ENCODE measurements around the gene LSM7. TPM values are rescaled to one million over a fixed set of nuclear protein-coding genes. Genes with fewer than 3 reads are reported as not detected.

LSM7 gene
- total and polyA plus RNA-seq, 5 donors from 2014 or later = 83.9 to 187 (median 162) TPM

DNA sequence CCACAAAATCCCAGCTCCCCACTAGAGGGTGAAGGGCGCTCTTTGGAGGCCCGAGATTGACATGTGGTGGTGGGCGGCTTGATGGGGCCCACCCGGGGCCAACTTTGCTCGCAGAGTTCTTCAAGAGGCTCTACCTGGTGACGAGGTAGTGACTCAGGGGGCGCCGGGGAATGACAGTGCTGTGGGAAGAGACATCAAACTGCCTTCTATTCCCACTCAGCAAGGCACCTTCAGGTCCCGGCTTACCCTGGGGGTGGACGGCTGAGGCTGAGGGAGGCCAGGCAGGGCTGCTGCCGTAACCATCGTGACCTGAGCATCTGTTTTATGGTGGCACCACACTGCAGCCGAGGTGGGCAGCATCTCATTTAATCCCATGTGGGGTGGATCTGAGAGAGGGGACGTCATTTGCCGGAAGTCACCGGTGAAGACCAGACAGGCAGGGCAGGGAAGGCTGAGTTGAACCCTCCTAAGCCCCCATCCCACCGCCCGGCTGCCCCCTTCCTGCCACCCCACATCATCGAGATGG, 22.0 kb downstream of the LSM7 start:
- H3K27me3 Mint-ChIP-seq = peaks cover 63% of the 10 kb centered on the region

DNA sequence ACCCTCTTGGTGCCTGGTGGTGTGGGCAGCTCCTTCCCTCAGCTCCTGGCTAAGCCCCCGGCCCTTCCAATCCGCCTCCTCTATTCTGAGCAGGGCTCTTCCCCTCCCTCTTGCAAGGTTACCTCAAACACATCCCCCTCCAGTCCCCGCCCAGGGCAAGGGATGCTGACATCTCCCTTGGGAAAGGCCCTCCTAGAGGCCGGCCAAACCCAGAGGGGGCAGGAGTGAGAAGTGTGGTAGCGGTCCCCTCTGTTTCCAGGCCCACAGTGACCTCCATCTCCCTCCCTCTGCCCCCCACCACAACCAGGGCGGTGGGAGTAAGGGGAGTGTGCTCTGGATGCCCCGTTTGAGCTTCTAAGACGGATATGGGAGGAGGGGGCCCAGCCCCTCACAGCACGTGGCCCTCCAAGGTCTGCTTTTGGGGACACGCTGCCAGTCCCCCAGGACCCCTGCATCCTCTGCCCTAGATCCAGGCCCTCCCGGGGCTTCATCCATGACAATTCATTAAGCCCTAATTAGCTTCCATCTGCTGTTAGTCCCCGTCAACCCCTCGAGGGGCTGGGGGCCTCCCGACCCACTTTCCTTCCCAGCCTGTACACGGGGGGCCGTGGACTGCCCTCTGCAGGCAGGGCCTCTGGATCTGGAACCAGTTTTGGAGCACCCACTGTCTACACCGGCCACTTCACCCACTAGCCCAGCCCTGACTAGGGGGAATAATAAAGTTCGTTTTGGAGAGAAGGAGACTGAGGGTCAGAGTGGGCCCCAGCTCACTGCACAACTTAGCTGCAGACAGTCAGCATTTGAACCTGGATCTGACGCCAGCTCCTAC, 22.7 kb downstream of the LSM7 start:
- Mint-ChIP-seq H3K27ac (no peak overlapping the region), H3K27me3 (peaks cover 63% of the 10 kb centered on the region), H3K4me1 (peaks cover 0 to 15% (median 7%) of the 10 kb centered on the region in 4 donors), H3K4me3 (peak overlapping the region in 1 of 4 donors; percentile 29), H3K36me3 (no peaks in the 10 kb centered on the region), H3K9me3 (no peaks in the 10 kb centered on the region)
- Histone ChIP-seq H3K27me3 (ENCODE audit: control insufficient read depth, insufficient read depth, low read length) (peaks cover 3% of the 10 kb centered on the region), H3K4me3 (ENCODE audit: low read depth, low read length) (no peak overlapping the region), H3K4me1 (ENCODE audit: control insufficient read depth, insufficient read depth, low read length, poor library complexity, severe bottlenecking) (peaks cover 26% of the 10 kb centered on the region), H3K27ac (ENCODE audit: insufficient read depth, low read length, poor library complexity, severe bottlenecking) (no peak overlapping the region), H3K36me3 (ENCODE audit: control insufficient read depth, insufficient read depth, low read length) (no peaks in the 10 kb centered on the region), H3K9me3 (ENCODE audit: control insufficient read depth in 2 of 2, low read length in 2 of 2) (no peaks in the 10 kb centered on the region)
- ATAC-seq (ENCODE audit: low read depth in 2 of 2) (no peak), DNase-seq (no peak)

More for the DNA sequence above, 22.0 kb downstream of the LSM7 start:
- Mint-ChIP-seq H3K9me3 (no peaks in the 10 kb centered on the region), H3K36me3 (no peaks in the 10 kb centered on the region), H3K4me3 (peak overlapping the region in 1 of 4 donors; percentile 27), H3K27ac (no peak overlapping the region), H3K4me1 (peaks cover 0 to 15% (median 7%) of the 10 kb centered on the region in 4 donors)
- Histone ChIP-seq H3K4me3 (ENCODE audit: low read depth, low read length) (no peak overlapping the region), H3K27me3 (ENCODE audit: control insufficient read depth, insufficient read depth, low read length) (peaks cover 3% of the 10 kb centered on the region), H3K4me1 (ENCODE audit: control insufficient read depth, insufficient read depth, low read length, poor library complexity, severe bottlenecking) (peaks cover 26% of the 10 kb centered on the region), H3K27ac (ENCODE audit: insufficient read depth, low read length, poor library complexity, severe bottlenecking) (no peak overlapping the region), H3K9me3 (ENCODE audit: control insufficient read depth in 2 of 2, low read length in 2 of 2) (no peaks in the 10 kb centered on the region), H3K36me3 (ENCODE audit: control insufficient read depth, insufficient read depth, low read length) (no peaks in the 10 kb centered on the region)
- ATAC-seq (ENCODE audit: low read depth in 2 of 2) (no peak), DNase-seq (no peak)

DNA sequence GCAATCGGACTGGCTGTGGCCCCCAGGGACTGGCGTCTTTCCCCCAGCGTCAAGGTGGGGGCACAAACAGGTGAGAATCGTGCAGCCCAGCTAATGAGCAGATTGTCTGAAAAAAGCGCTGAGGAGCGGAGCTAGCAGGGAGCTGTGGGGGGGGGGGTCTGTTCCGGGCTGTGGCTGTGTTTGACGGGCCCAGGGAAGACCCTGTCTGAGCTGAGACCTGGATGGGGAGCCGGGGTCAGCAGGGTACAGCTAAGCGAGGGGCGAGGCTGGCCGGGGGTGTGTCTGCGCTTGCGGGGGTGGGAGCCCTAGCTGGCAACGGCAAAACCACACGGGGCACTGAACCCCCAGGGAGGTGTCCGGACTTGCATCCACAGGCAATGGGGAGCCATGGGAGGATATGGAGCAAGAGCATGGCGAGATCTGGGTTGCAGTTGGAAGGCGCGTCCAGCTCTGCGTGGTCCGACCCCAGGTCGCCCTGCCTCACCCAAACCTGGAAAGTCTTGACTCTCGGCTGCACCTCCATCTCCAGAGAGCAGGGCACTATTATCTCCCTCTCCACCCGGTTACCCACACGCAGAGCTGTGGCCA, 25.1 kb downstream of the LSM7 start:
- ATAC-seq (ENCODE audit: low read depth in 2 of 2) (no peak), DNase-seq (no peak)
- no peak overlapping the region for H3K27ac ChIP-seq (ENCODE audit: insufficient read depth, low read length, poor library complexity, severe bottlenecking)
- H3K4me3 ChIP-seq (ENCODE audit: low read depth, low read length) = no peak overlapping the region
- peaks cover 0 to 9% (median 6%) of the 10 kb centered on the region in 4 donors for H3K4me1 Mint-ChIP-seq
- H3K9me3 ChIP-seq (ENCODE audit: control insufficient read depth in 2 of 2, low read length in 2 of 2) = no peaks in the 10 kb centered on the region
- H3K9me3 Mint-ChIP-seq = no peaks in the 10 kb centered on the region
- peaks cover 24% of the 10 kb centered on the region for H3K4me1 ChIP-seq (ENCODE audit: control insufficient read depth, insufficient read depth, low read length, poor library complexity, severe bottlenecking)
- peak overlapping the region in 2 of 4 donors; percentile 30 to 73 for H3K4me3 Mint-ChIP-seq
- H3K36me3 ChIP-seq (ENCODE audit: control insufficient read depth, insufficient read depth, low read length) = no peaks in the 10 kb centered on the region
- H3K36me3 Mint-ChIP-seq = no peaks in the 10 kb centered on the region
- peak overlapping the region in 1 of 3 donors; percentile 26 for H3K27ac Mint-ChIP-seq
- H3K27me3 Mint-ChIP-seq = peaks cover 44% of the 10 kb centered on the region
- peaks cover 3% of the 10 kb centered on the region for H3K27me3 ChIP-seq (ENCODE audit: control insufficient read depth, insufficient read depth, low read length)

DNA sequence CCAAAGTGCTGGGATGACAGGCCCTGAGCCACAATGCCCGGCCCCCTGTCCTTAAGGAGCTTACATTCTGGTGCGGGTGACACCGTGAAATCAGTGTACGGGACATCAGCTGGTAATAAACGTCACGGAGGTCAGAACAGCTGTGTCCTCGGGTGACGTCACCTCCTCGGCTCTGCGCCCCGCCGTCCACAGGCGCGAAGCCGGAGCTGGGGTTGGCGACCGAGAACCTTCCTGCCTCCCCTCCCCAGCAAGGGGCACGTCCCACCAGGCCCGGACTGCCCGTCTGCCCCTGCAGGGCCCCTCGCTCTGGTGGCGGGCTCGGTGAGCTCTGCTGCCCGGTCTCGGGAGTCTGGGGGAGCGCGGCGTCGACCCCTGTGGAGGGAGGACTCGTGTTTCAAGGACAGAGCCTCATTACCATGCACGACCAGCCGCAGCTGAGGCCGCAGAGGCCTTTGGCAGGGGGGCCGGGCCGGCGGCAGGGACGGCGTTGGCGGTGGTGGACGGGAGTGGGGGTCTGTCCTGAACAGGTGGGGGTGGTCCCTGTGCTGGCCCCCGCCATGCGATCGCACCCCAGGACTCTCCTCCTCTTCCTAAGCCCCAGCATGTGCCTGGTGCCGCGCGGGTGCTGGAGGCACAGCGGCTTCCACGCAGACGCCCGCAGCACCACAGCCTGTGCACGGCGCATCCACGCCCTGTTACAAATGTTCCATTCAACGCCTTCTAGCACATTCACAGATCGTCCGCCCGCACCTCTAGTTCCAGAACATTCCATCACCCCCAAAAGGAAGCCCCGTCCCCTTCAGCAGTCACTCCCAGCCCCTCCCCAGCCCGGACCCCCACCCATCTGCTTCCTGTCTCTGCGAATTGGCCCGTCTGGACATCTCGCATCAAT, 25.8 kb downstream of the LSM7 start:
- H3K4me1 ChIP-seq (ENCODE audit: control insufficient read depth, insufficient read depth, low read length, poor library complexity, severe bottlenecking) = peaks cover 20% of the 10 kb centered on the region
- H3K36me3 ChIP-seq (ENCODE audit: control insufficient read depth, insufficient read depth, low read length) = no peaks in the 10 kb centered on the region
- H3K9me3 Mint-ChIP-seq = no peaks in the 10 kb centered on the region
- no peak for DNase-seq
- no peak overlapping the region for H3K4me3 ChIP-seq (ENCODE audit: low read depth, low read length)
- H3K27ac Mint-ChIP-seq = no peak overlapping the region
- no peak overlapping the region for H3K27ac ChIP-seq (ENCODE audit: insufficient read depth, low read length, poor library complexity, severe bottlenecking)
- peak overlapping the region; percentile 27 to 78 (median 52) for H3K4me3 Mint-ChIP-seq
- peaks cover 3% of the 10 kb centered on the region for H3K27me3 ChIP-seq (ENCODE audit: control insufficient read depth, insufficient read depth, low read length)
- H3K4me1 Mint-ChIP-seq = peaks cover 0 to 9% (median 6%) of the 10 kb centered on the region in 4 donors
- ATAC-seq (ENCODE audit: low read depth in 2 of 2) = peak in 1 of 2 donors; percentile 44
- H3K27me3 Mint-ChIP-seq = peaks cover 43% of the 10 kb centered on the region
- H3K9me3 ChIP-seq (ENCODE audit: control insufficient read depth in 2 of 2, low read length in 2 of 2) = no peaks in the 10 kb centered on the region
- no peaks in the 10 kb centered on the region for H3K36me3 Mint-ChIP-seq

DNA sequence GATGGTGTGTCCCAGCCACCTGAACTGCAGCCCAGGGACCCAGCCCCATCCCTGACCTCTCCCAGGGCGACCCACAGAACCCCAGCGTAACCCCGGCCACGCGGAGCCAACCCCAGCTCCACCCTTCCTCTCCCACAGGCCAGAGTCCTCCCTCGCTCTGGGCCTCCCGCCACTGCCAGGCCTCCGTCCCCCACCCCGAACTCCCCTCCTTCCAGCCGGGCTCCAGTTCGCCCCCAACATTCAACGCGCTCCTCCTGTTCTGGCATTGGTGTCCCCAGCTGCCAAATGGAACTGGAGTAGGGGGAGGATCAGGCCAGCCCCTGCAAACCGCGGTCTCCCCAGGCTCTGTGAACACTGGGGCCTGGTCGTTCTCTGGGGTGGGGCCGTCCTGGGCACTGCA, 27.9 kb downstream of the LSM7 start:
- no peaks in the 10 kb centered on the region for H3K27me3 ChIP-seq (ENCODE audit: control insufficient read depth, insufficient read depth, low read length)
- Mint-ChIP-seq H3K9me3 (no peaks in the 10 kb centered on the region), H3K4me3 (no peak overlapping the region), H3K36me3 (no peaks in the 10 kb centered on the region), H3K4me1 (peaks cover 0 to 12% (median 7%) of the 10 kb centered on the region in 4 donors), H3K27ac (no peak overlapping the region), H3K27me3 (peaks cover 27% of the 10 kb centered on the region)
- H3K36me3 ChIP-seq (ENCODE audit: control insufficient read depth, insufficient read depth, low read length) = no peaks in the 10 kb centered on the region
- H3K9me3 ChIP-seq (ENCODE audit: control insufficient read depth in 2 of 2, low read length in 2 of 2) = no peaks in the 10 kb centered on the region
- no peak overlapping the region for H3K4me3 ChIP-seq (ENCODE audit: low read depth, low read length)
- no peak for ATAC-seq (ENCODE audit: low read depth in 2 of 2)
- H3K4me1 ChIP-seq (ENCODE audit: control insufficient read depth, insufficient read depth, low read length, poor library complexity, severe bottlenecking) = peaks cover 15% of the 10 kb centered on the region
- H3K27ac ChIP-seq (ENCODE audit: insufficient read depth, low read length, poor library complexity, severe bottlenecking) = no peak overlapping the region
- DNase-seq = no peak

DNA sequence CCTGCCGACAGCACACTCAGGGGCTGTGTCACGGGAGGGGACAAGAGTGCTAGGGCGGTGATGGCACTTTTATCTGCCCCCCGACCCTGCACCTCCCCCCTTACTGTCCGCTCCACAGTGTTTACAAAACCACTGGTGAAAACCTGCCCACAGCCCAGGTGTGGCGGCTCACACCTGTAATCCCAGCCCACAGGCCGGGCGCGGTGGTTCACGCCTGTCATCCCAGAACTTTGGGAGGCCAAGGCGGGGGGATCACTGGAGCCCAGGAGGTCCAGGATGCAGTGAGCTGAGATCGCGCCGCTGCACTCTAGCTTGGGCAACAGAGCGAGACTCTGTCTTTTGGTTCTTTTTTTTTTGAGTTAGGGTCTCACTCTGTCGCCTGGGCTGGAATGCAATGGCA, 32.2 kb downstream of the LSM7 start:
- Histone ChIP-seq H3K4me1 (ENCODE audit: control insufficient read depth, insufficient read depth, low read length, poor library complexity, severe bottlenecking) (peaks cover 8% of the 10 kb centered on the region), H3K4me3 (ENCODE audit: low read depth, low read length) (no peak overlapping the region), H3K9me3 (ENCODE audit: control insufficient read depth in 2 of 2, low read length in 2 of 2) (no peaks in the 10 kb centered on the region), H3K36me3 (ENCODE audit: control insufficient read depth, insufficient read depth, low read length) (no peaks in the 10 kb centered on the region), H3K27ac (ENCODE audit: insufficient read depth, low read length, poor library complexity, severe bottlenecking) (no peak overlapping the region), H3K27me3 (ENCODE audit: control insufficient read depth, insufficient read depth, low read length) (no peaks in the 10 kb centered on the region)
- ATAC-seq (ENCODE audit: low read depth in 2 of 2) (no peak), DNase-seq (no peak)
- Mint-ChIP-seq H3K4me3 (no peak overlapping the region), H3K27me3 (no peaks in the 10 kb centered on the region), H3K36me3 (peaks cover 12% of the 10 kb centered on the region), H3K27ac (no peak overlapping the region), H3K9me3 (no peaks in the 10 kb centered on the region), H3K4me1 (peaks cover 0 to 20% (median 12%) of the 10 kb centered on the region in 4 donors)

DNA sequence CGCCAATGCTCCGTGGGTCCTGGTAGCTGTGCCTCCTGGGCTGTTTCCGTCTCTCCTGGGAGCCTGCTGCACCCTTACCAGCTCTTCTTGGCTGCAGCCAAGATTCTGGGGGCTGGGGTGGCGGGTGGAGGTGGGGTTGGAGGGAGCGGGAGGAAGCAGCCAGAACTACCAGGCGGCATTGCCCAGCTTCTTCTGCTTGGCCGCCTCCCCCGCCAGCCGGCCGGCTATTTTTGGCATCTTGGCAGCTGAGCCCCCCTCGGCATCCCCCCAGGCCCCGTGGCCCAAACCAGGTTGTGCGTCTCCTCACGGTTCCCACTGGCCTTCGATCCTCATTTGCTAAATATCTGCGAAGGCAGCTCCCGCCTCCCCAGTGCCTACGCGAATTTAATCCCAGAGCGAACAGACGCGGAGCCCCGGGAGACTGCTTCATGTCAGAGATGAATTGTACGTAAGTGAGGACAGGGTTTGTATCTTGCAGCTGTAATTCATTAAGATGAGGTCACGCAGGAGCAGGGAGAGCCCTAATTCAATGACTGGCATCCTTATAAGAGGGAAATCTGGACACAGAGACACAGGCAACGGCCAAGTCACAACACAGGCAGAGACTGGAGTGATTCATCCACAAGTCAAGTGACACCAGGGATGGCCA, 33.6 kb downstream of the LSM7 start:
- H3K9me3 ChIP-seq (ENCODE audit: control insufficient read depth in 2 of 2, low read length in 2 of 2) = no peaks in the 10 kb centered on the region
- H3K4me1 ChIP-seq (ENCODE audit: control insufficient read depth, insufficient read depth, low read length, poor library complexity, severe bottlenecking) = peaks cover 17% of the 10 kb centered on the region
- peaks cover 0 to 27% (median 12%) of the 10 kb centered on the region in 4 donors for H3K4me1 Mint-ChIP-seq
- H3K36me3 Mint-ChIP-seq = peaks cover 12% of the 10 kb centered on the region
- no peak for ATAC-seq (ENCODE audit: low read depth in 2 of 2)
- peak overlapping the region in 2 of 4 donors; percentile 47 to 54 for H3K4me3 Mint-ChIP-seq
- no peaks in the 10 kb centered on the region for H3K36me3 ChIP-seq (ENCODE audit: control insufficient read depth, insufficient read depth, low read length)
- H3K27me3 ChIP-seq (ENCODE audit: control insufficient read depth, insufficient read depth, low read length) = no peaks in the 10 kb centered on the region
- no peaks in the 10 kb centered on the region for H3K27me3 Mint-ChIP-seq
- DNase-seq = no peak
- H3K27ac ChIP-seq (ENCODE audit: insufficient read depth, low read length, poor library complexity, severe bottlenecking) = no peak overlapping the region
- no peaks in the 10 kb centered on the region for H3K9me3 Mint-ChIP-seq
- no peak overlapping the region for H3K4me3 ChIP-seq (ENCODE audit: low read depth, low read length)
- H3K27ac Mint-ChIP-seq = peak overlapping the region in 1 of 3 donors; percentile 48

All from CD4-positive, CD25-positive, alpha-beta regulatory T cell (primary cell).